Dermis microvascular lymphatic vessel endothelial cell (primary cell): ENCODE data around the gene MRM2. TPM values are rescaled to one million over a fixed set of nuclear protein-coding genes. Genes with fewer than 3 reads are reported as not detected.
"Not testable (repeated sequence)": the region's sequence is repeated elsewhere in the genome, so short reads cannot be mapped to it uniquely, and the experiment has no call there.

Experiments
- DNase-seq, 2 donors: peaks; one replicate each; pipeline versions ENCODE4 v3.0.0 to v3.0.0-alpha.2; 2010; ENCODE audit warnings: low read depth in 2 of 2
- total RNA-seq: library from RNA; depleted of rRNA; stranded (reverse); fragments of >200 nt; gene quantifications from 2 replicates; pipeline ENCODE4 v1.2.1, GENCODE V29; 2014

The MRM2 gene
- total RNA-seq: 11.2 and 14.5 TPM in 2 replicates

- peak in 1 of 2 donors; percentile 77 for DNase-seq
Measured at GRCh38 chr7:2241580-2242540, at the start of gene MRM2, which contains the start of gene NUDT1. Gene MRM2, minus strand, starts transcription at chr7:2242205. Its CDS starts 36 bp downstream, at chr7:2242169. Gene NUDT1, plus strand, starts transcription at chr7:2242226. Its CDS starts 2,349 bp downstream, at chr7:2244575.

GRCh38 chr7:2290877-2291276 lies 48.9 kb upstream of the MRM2 start:
- no peak for DNase-seq

- DNase-seq: no peak
Measured at GRCh38 chr7:2289621-2290020, 47.6 kb upstream of the MRM2 start.

GRCh38 chr7:2289111-2289586 lies 47.1 kb upstream of the MRM2 start:
- no peak for DNase-seq

GRCh38 chr7:2288503-2288902 lies 46.5 kb upstream of the MRM2 start:
- no peak for DNase-seq

GRCh38 chr7:2287745-2288144 lies 45.7 kb upstream of the MRM2 start:
- DNase-seq: no peak

- DNase-seq: no peak
Measured at GRCh38 chr7:2283074-2283473, 41.1 kb upstream of the MRM2 start.

GRCh38 chr7:2282185-2282751 lies 40.3 kb upstream of the MRM2 start:
- no peak for DNase-seq

GRCh38 chr7:2281541-2281940 lies 39.5 kb upstream of the MRM2 start:
- DNase-seq: peak in 1 of 2 donors; percentile 60

- no peak for DNase-seq
Measured at GRCh38 chr7:2280424-2280823, 38.4 kb upstream of the MRM2 start.

GRCh38 chr7:2279896-2280295 lies 37.9 kb upstream of the MRM2 start:
- DNase-seq: no peak

GRCh38 chr7:2278026-2278425 lies 36.0 kb upstream of the MRM2 start:
- DNase-seq: no peak

- DNase-seq: no peak
Measured at GRCh38 chr7:2276107-2276506, 34.1 kb upstream of the MRM2 start.

GRCh38 chr7:2275101-2275500 lies 33.1 kb upstream of the MRM2 start:
- DNase-seq: no peak

- no peak for DNase-seq
Measured at GRCh38 chr7:2274666-2275065, 32.7 kb upstream of the MRM2 start.

GRCh38 chr7:2273866-2274265 lies 31.9 kb upstream of the MRM2 start:
- DNase-seq: no peak

GRCh38 chr7:2272031-2272430 lies 30.0 kb upstream of the MRM2 start:
- DNase-seq: no peak

- DNase-seq: no peak
Measured at GRCh38 chr7:2271273-2272026, 29.4 kb upstream of the MRM2 start.

- no peak for DNase-seq
Measured at GRCh38 chr7:2270495-2270894, 28.5 kb upstream of the MRM2 start.

- DNase-seq: no peak
Measured at GRCh38 chr7:2269991-2270460, 28.0 kb upstream of the MRM2 start.

- not testable (repeated sequence) for DNase-seq
Measured at GRCh38 chr7:2269089-2269990, 27.3 kb upstream of the MRM2 start.
